IMR-90 (cell line): ENCODE measurements around the gene KRT9.

Experiments used
- CEBPB ChIP-seq: IDR thresholded peaks from 2 replicates; pipeline ENCODE4 v1.6.1; 2012; ENCODE audit warnings: low read depth, low read length, improper control_type of control experiment
- CTCF ChIP-seq: conservative IDR thresholded peaks from 2 replicates; pipeline ENCODE4 v1.5.1; 2012; ENCODE audit warnings: mild to moderate bottlenecking, low read depth, low read length, improper control_type of control experiment
- FOS ChIP-seq: fragments of 150-350 bp; IDR thresholded peaks from 2 replicates; pipeline ENCODE4 v1.6.1; 2016; ENCODE audit warnings: low read depth, low read length
- POLR2A ChIP-seq: IDR thresholded peaks from 2 replicates; pipeline ENCODE4 v1.6.1; 2012; ENCODE audit warnings: mild to moderate bottlenecking, low read depth, low read length
- RAD21 ChIP-seq: IDR thresholded peaks from 2 replicates; pipeline ENCODE4 v1.6.1; 2012; ENCODE audit warnings: low read length, improper control_type of control experiment
- SMC3 ChIP-seq: fragments of 150-350 bp; IDR thresholded peaks from 2 replicates; pipeline ENCODE4 v1.6.1; 2016; ENCODE audit warnings: low read depth, mild to moderate bottlenecking, antibody characterized with exemption, low read length, moderate library complexity
- USF2 ChIP-seq: fragments of 150-350 bp; IDR thresholded peaks from 2 replicates; pipeline ENCODE4 v1.6.1; 2017; ENCODE audit warnings: mild to moderate bottlenecking, antibody characterized with exemption, low read length, low read depth

GRCh38 chr17:41580244-41580575 is 8.4 kb upstream of the KRT9 start:
- no peak for TF ChIP-seq POLR2A
- TF ChIP-seq CTCF = no peak
- TF ChIP-seq USF2 = no peak
- no peak for TF ChIP-seq RAD21
- no peak for TF ChIP-seq SMC3
- TF ChIP-seq CEBPB = no peak
- TF ChIP-seq FOS = no peak
